Activated T-cell treated with anti-CD3 and anti-CD28 coated beads for 1 hour (primary cell): ENCODE results near the gene STARD13.

Source experiments
- DNase-seq: peaks from one replicate; pipeline ENCODE4 v3.0.0-alpha.2; 2020; ENCODE audit warnings: low read depth

Gene STARD13

DNA sequence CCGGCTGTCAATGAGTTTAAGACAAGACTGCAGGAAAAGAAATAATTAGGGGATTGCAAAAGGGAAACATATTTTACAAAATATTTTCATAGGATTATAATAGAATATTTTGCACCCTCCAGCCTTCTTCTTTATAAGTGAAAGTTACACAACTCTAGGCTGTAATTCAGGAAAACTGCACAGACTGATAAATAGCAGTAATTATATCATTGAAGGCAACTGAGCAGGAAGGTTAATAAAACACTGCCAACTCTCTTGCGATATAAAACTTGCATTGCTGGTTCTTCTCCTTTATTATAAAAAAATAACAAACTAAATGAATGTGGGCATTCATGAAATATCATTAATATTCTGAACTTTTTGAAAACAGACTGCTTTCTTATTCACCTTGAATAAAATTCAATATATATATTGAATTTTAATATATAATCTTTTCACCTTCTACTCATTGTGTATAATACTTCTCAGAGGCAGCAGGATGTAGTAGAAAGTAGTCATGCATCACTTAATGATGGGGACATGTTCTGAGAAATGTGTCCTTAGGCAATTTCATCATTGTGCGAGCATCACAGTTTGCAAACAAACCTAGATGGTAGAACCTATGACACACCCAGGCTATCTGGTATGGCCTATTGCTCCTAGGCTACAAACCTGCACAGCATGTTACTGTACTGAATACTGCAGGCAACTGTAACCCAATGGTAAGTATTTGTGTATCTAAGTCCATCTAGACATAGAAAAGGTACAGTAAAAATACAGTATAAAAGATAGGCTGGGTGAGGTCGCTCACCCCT lies 24.9 kb upstream of the STARD13 start:
- DNase-seq: no peak

- no peak for DNase-seq
These were observed 23.3 kb upstream of the STARD13 start for GRCh38 chr13:33308863-33309262.

DNA sequence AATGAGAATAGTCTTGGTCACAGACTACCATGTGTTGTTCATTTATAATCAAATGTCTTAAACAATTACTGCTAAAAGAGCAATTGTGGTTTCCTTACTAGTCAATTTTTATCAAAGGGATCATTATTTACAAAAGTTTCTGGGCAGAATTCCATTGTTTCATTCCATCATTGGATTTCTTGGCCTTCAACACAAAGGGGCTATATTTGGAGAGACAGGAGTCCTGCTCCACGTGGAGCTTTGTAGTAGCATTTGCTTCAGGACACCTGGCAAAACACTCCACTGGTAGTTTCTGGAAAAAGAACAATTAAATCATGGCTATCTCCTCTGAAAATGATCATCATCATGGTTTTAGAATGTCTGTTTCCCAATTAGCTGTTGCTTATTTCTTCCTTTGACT lies 22.3 kb upstream of the STARD13 start:
- no peak for DNase-seq

GRCh38 chr13:33303855-33304597 lies 18.5 kb upstream of the STARD13 start:
- no peak for DNase-seq

DNA sequence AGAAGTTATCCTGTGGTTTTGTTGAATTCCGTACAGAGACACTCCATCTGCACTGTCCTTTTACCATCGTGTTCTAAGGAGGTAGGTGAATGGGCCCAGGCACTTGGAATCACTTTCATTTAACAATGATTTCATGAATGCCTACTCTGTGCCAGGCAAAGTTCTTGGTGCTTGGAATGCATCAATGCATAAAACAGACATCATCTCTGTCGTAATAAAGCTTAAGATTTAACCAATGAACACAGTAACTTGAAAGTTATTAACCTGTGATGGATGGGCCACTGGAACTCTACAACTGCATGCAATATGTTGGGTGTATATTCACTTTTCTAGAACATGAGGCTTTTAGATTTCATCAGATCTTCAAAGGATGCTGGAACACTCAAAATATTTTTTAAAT lies 14.1 kb upstream of the STARD13 start:
- DNase-seq: no peak

- DNase-seq: no peak
These were observed 11.4 kb upstream of the STARD13 start for GRCh38 chr13:33296793-33297425.

GRCh38 chr13:33292712-33293111 lies 7.2 kb upstream of the STARD13 start:
- no peak for DNase-seq

DNA sequence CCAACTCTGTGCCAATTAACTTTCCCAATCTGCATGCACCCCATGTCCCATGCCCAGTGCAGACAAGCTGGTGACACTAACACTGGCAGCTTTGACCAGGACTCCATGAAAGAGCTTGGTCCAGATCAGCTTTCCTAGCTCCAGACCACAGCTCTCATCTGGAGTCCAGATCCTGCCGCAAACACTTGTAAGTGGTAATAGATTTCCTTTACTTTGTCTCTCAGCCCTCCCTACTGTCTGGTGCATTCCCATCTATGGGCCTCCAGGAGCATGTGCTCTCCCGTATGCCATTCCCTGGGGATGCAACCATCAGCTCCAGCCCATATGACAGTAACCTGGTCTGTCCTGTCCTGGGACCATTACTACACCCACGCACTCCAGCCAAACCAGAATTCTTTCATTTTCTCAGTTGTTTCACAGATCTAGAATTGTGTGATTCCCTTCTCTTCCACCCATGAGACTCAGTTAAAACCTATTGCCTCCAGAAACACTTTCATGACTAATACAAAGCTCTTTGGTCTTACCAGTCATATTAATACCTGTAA lies 4.9 kb upstream of the STARD13 start:
- DNase-seq: no peak

DNA sequence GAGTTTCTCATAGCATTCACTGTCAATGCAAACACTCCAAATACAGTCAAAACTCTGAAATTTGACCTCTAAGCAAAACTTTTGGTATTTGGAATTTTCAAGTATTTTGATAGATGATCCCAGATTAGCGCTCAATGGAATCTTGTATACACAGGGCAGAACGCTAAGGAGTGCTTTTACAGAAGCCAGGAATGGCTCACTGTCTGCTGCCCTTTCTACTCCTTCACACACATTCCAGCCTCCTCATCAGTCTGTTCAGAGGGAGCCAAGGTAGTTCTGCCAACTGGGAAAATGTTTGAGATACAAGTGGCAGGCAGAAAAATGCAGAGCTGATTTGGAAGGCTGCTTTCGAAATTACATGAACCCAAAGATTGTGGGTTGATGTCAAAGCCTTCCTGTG lies 4.4 kb upstream of the STARD13 start:
- no peak for DNase-seq

GRCh38 chr13:33287142-33287882 lies 1.8 kb upstream of the STARD13 start:
- DNase-seq: no peak

DNA sequence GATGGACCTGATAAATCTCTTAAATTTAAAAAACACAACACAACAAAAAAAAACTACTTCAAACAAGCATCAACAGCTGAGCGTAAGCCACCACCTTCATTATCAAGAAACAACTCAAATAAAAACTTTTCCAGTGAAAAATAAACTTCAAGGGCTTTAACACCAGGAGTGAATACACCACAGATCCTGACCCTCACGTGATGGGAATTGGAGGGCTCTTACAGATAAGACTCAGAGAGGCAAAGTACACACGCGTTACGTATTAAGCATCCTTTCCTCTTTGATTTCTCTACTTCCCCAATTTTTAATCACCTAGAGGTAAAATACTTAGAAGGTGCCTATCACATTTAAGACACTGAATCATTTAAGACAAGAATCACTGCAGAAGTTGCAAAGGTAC lies 573 bp upstream of the STARD13 start:
- no peak for DNase-seq

DNA sequence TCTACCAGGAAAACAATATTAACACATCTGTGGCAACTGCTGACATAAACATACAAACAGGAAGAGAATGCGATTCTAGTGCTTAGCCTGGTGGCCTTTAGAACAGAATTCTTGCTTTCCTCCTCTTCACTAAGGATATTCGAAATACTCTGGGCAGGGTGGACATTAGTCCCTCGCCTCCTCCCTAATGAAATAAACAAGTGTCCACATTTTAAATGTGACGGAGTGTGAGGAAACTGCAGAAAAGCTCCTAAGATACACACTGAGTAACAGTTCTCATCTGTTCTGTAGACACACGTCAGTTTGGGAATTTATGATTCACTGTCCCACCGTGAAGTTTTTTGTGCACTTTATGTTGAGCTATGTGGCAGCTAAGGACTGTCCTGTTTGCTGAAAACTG lies 639 bp downstream of the STARD13 start:
- no peak for DNase-seq

DNA sequence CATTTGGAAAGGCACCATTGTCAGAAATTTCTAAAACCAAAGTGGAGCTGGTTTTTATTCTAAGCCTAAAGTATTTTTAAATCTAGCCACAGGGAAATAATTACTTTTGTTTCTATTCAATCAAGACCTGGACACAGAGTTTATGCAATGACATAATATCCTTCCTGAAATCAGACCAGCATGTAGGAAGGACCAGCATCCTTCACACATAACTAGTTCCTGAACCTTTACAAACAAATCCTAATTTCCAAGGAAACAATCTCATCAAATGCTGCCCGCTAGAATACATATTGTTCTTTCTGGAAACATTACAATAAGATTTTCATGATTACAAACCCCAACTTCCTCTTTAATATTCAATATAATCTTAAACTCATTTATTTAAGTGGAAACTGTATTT lies 1.5 kb downstream of the STARD13 start:
- no peak for DNase-seq

- DNase-seq: no peak
These were observed 2.2 kb downstream of the STARD13 start for GRCh38 chr13:33283195-33283911.

DNA sequence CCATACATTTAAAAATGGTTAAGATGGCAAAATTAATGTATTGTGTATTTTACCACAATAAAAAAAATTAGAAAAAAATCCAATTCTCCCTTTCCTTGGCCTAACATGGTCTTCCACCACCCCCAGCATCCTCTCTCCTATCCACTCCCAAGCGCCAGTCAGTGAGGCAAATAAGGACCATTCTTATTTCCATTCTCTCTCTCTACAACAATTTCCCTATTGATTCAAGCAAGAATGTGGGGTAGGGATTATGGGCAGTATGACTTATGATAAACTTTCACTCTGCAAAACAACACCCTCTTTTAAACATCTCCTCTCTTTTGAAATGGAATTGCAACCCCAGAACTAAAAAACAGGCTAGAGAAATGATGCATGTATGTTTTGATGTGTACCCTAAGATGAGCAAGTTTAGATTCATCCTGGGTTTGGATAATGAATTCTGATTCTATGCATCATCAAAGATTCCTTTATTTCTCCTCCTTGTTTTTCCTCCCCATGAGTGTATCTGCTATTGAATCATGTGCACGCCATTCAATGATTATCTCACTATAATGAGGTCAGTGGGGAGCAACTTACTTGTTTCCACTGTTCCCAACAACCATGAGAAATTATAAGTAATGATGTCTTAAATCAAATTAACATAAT lies 3.5 kb downstream of the STARD13 start:
- DNase-seq: no peak

- no peak for DNase-seq
These were observed 4.6 kb downstream of the STARD13 start for GRCh38 chr13:33280923-33281322.

- no peak for DNase-seq
These were observed 5.2 kb downstream of the STARD13 start for GRCh38 chr13:33280279-33280905.

DNA sequence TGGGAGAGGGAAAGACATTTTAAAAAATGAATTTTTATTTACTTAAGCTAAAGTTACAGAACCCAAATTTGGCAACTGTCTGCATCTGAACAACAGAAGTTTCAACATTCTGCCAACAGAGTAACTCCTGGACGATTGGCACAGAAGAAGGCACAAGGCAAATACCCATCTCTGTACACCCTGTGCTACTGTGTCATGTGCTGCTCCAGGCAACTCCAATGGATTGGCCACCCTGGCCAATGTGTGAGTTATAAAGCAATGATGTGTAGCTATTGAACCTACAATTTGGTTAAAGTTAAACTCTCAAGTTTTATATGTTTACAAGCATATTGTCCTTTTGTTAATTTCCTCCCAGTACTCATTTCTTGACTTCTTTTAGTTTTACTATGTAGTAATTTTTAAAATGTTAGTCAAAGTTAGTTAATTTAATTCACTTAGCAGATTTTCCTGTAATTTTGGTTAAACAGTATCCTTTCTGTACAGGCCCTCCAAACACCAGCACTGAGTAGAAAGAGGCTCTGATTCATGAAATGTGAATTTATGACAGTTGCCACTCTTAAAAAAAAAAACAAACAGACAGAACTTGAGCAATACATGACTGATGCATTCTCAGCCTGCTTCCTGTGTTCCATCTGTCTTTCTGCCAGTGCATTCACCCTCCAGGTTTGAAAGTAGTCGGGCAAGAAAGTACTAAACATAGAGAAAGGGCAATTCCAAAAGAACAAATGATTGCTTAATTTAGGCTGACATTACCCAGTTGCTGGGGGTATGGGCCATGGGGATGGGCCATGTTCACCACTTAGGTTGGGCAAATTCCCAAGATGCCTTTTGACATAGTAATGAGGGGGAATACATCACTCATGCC lies 5.9 kb downstream of the STARD13 start:
- DNase-seq: no peak

GRCh38 chr13:33278913-33279312 lies 6.6 kb downstream of the STARD13 start:
- no peak for DNase-seq

- no peak for DNase-seq
These were observed 7.6 kb downstream of the STARD13 start for GRCh38 chr13:33277946-33278345.
